HepG2 (cell line): Measurements from ENCODE around the gene TMTC2. TPM values are rescaled to one million over a fixed set of nuclear protein-coding genes. Genes with fewer than 3 reads are reported as not detected.

Experiments used
- ATAC-seq: fragments of 200-7000 bp; cut with Tn5 transposase; 3 replicates; pipeline ENCODE4 v1.9.1; 2020; ENCODE audit warnings: mild to moderate bottlenecking, moderate library complexity
- BruUV-seq: library from RNA; stranded (reverse); fragments of 400-500 nt; replicated peaks from 2 replicates; lab custom pipeline; 2021; lab: Mats Ljungman, UMichigan
- CTCF ChIA-PET: fragments of 300-600 bp; formaldehyde crosslinking; extraction: SDS; loops from one replicate; lab custom pipeline; 2021; ENCODE audit warnings: low total read pairs, inconsistent platforms, low intra/inter-chr PET ratio; lab: Yijun Ruan, JAX
- POLR2A ChIA-PET: fragments of 350-600 bp; sonication (Branson Sonifier 250); formaldehyde crosslinking; loops from one replicate; lab custom pipeline; 2020; ENCODE audit warnings: antibody characterized with exemption, inconsistent platforms; lab: Yijun Ruan, JAX
- DNase-seq: peaks from one replicate; pipeline ENCODE4 v3.0.0-alpha.2; 2015; ENCODE audit warnings: low spot score
- FAIRE-seq: peaks from 3 replicates; lab custom pipeline; 2011; peaks lifted over from hg19 to GRCh38; lab: Jason Lieb, UNC
- H2AFZ ChIP-seq: one replicate; pipeline ENCODE4 v1.6.1; 2011; ENCODE audit warnings: low read length, inconsistent platforms
- H3K27ac ChIP-seq: fragments of 300-600 bp; 3 replicates; pipeline ENCODE4 v1.8.0; 2011; ENCODE audit warnings: mixed run types, mild to moderate bottlenecking, mixed read lengths, low read length, inconsistent platforms; ENCODE audit not compliant: insufficient read depth; ENCODE audit errors: extremely low read length
- H3K27me3 ChIP-seq, 2 experiments: fragments of 200-600 bp in 1 of 2; 2 replicates in 1 of 2; 3 replicates in 1 of 2; pipeline versions ENCODE4 v1.6.0 to v1.8.0; 2011; ENCODE audit warnings: low read length in 2 of 2, mild to moderate bottlenecking in 2 of 2, moderate library complexity in 2 of 2, inconsistent platforms in 1 of 2; ENCODE audit not compliant: insufficient read depth in 2 of 2, control insufficient read depth in 1 of 2
- H3K36me3 ChIP-seq, 2 experiments: fragments of 200-600 bp in 1 of 2; replicated peaks in 1 of 2; 2 replicates in 1 of 2; 3 replicates in 1 of 2; pipeline versions ENCODE4 v1.5.1 to v1.8.0; 2011; ENCODE audit warnings: low read length in 2 of 2, inconsistent platforms in 1 of 2; ENCODE audit not compliant: insufficient read depth in 2 of 2, control insufficient read depth in 1 of 2
- H3K4me1 ChIP-seq: 2 replicates; pipeline ENCODE4 v1.5.1; 2012; ENCODE audit warnings: low read length, inconsistent platforms; ENCODE audit not compliant: insufficient read depth
- H3K4me2 ChIP-seq: 2 replicates; pipeline ENCODE4 v1.6.0; 2011; ENCODE audit warnings: low read depth, low read length, inconsistent platforms
- H3K4me3 ChIP-seq, 3 experiments: fragments of 200-600 bp in 1 of 3; sonication (generic), shearing (Covaris generic) in 1 of 3; replicated peaks in 1 of 3; 2 replicates each; pipeline ENCODE4 v1.5.1; 2011 to 2016; ENCODE audit warnings: low read length in 3 of 3, inconsistent platforms in 2 of 3, low read depth in 2 of 3, mild to moderate bottlenecking in 2 of 3, control low read depth in 1 of 3, mixed read lengths in 1 of 3; ENCODE audit not compliant: insufficient read depth in 1 of 3
- H3K79me2 ChIP-seq: one replicate; pipeline ENCODE4 v1.6.1; 2011; ENCODE audit warnings: low read length, inconsistent platforms; ENCODE audit not compliant: insufficient read depth
- H3K9ac ChIP-seq: 2 replicates; pipeline ENCODE4 v1.6.0; 2011; ENCODE audit warnings: mild to moderate bottlenecking, low read depth, low read length, inconsistent platforms; ENCODE audit not compliant: insufficient read depth
- H3K9me3 ChIP-seq: 2 replicates; pipeline ENCODE4 v1.5.1; 2012; ENCODE audit warnings: mild to moderate bottlenecking, low read length
- H4K20me1 ChIP-seq: 2 replicates; pipeline ENCODE4 v1.6.0; 2011; ENCODE audit warnings: inconsistent platforms, mild to moderate bottlenecking, low read length, moderate library complexity; ENCODE audit not compliant: insufficient read depth
- FOXK1 ChIP-seq: sonication (generic); formaldehyde crosslinking; IDR thresholded peaks from 2 replicates; pipeline ENCODE4 v1.4.0; 2020; ENCODE audit warnings: low read depth, missing genetic modification reagents, borderline replicate concordance
- JUNB ChIP-seq: sonication (generic); formaldehyde crosslinking; IDR thresholded peaks from 2 replicates; pipeline ENCODE4 v1.8.0; 2022; ENCODE audit warnings: missing genetic modification reagents, mild to moderate bottlenecking, borderline replicate concordance
- MLXIP ChIP-seq: sonication (generic); formaldehyde crosslinking; IDR thresholded peaks from 2 replicates; pipeline ENCODE4 v1.9.0; 2021; ENCODE audit warnings: missing genetic modification reagents, borderline replicate concordance
- MYNN ChIP-seq: sonication (generic); formaldehyde crosslinking; IDR thresholded peaks from 2 replicates; pipeline ENCODE4 v1.4.0; 2020; ENCODE audit warnings: mild to moderate bottlenecking, low read depth, missing genetic modification reagents
- PAWR ChIP-seq: sonication (generic); formaldehyde crosslinking; IDR thresholded peaks from 2 replicates; pipeline ENCODE4 v1.4.0; 2020; ENCODE audit warnings: missing genetic modification reagents, mild to moderate bottlenecking, borderline replicate concordance
- PBX3 ChIP-seq: sonication (generic); formaldehyde crosslinking; IDR thresholded peaks from 2 replicates; pipeline ENCODE4 v1.8.1; 2023; ENCODE audit warnings: missing genetic modification reagents, inconsistent platforms, borderline replicate concordance
- ZBTB14 ChIP-seq: sonication (generic); formaldehyde crosslinking; IDR thresholded peaks from 2 replicates; pipeline ENCODE4 v1.4.0; 2020; ENCODE audit warnings: missing genetic modification reagents
- ZFP36L2 ChIP-seq: sonication (generic); formaldehyde crosslinking; IDR thresholded peaks from 2 replicates; pipeline ENCODE4 v1.4.0; 2020; ENCODE audit warnings: missing genetic modification reagents
- ZNF292 ChIP-seq: sonication (generic); formaldehyde crosslinking; IDR thresholded peaks from 2 replicates; pipeline ENCODE4 v1.8.1; 2022; ENCODE audit warnings: mild to moderate bottlenecking, low read depth, missing genetic modification reagents, borderline replicate concordance
- ZNF337 ChIP-seq: sonication (generic); formaldehyde crosslinking; IDR thresholded peaks from 2 replicates; pipeline ENCODE4 v1.5.1; 2020; ENCODE audit warnings: missing genetic modification reagents, low read depth, mild to moderate bottlenecking, borderline replicate concordance
- ZNF484 ChIP-seq: sonication (generic); formaldehyde crosslinking; IDR thresholded peaks from 2 replicates; pipeline ENCODE4 v1.5.1; 2020; ENCODE audit warnings: mild to moderate bottlenecking, low read depth, missing genetic modification reagents, borderline replicate concordance
- ZNF598 ChIP-seq: sonication (generic); formaldehyde crosslinking; IDR thresholded peaks from 2 replicates; pipeline ENCODE4 v1.5.1; 2020; ENCODE audit warnings: mild to moderate bottlenecking, missing genetic modification reagents, borderline replicate concordance
- ZNF850 ChIP-seq: sonication (generic); formaldehyde crosslinking; conservative IDR thresholded peaks from 2 replicates; pipeline ENCODE4 v1.9.0; 2021; ENCODE audit warnings: mild to moderate bottlenecking, missing genetic modification reagents
- WGBS: methylation state at CpG from one replicate; pipeline ENCODE4 v1.1.6; 2017; ENCODE audit warnings: low lambda C conversion rate; 5-methylcytosine and 5-hydroxymethylcytosine counted together
- in situ Hi-C: cut with HindIII; loops from 2 replicates; pipeline ENCODE4 v1.10.0; 2017; ENCODE audit warnings: low pct_unique_long_range_greater_than_20kb; ENCODE audit not compliant: extremely low pct_ligation_motif_present
- intact Hi-C: fragments of 100-400 bp; cut with micrococcal nuclease; formaldehyde crosslinking; loops from one replicate; pipeline ENCODE4 v1.10.0; 2022; ENCODE audit not compliant: unreplicated experiment
- polyA plus RNA-seq, 8 experiments: library from polyadenylated mRNA; depleted of rRNA in 3 of 8; stranded (reverse) in 7 of 8; unstranded in 1 of 8; fragments of >200 nt; fragmentation: Illumina TruSeq in 4 of 8; extraction: Trizol in 4 of 8; gene quantifications; 2 replicates each; pipeline versions ENCODE4 v1.2.1 to v1.2.3, GENCODE V29; 2011 to 2016; ENCODE audit warnings: low read depth in 4 of 8, missing spikeins in 1 of 8, mixed read lengths in 1 of 8; ENCODE audit not compliant: insufficient read depth in 1 of 8
- total RNA-seq, 5 experiments: library from RNA; depleted of rRNA; stranded (reverse); fragments of >200 nt; fragmentation: Illumina TruSeq; extraction: Trizol; gene quantifications; 2 replicates each; pipeline ENCODE4 v1.2.3, GENCODE V29; 2016; ENCODE audit warnings: low read depth in 1 of 5
- TF ChIP-seq, protein P1 (sequence below): sonication (generic); formaldehyde crosslinking; IDR thresholded peaks from 2 replicates; pipeline ENCODE4 v1.5.1; 2020; ENCODE audit warnings: missing genetic modification reagents, mild to moderate bottlenecking, borderline replicate concordance

Gene TMTC2
- total and polyA plus RNA-seq, 2 of the 13 experiments (the other 11 are each of a cell fraction or from before 2014, with no cell fraction given): 0.55 to 0.63 TPM

DNA sequence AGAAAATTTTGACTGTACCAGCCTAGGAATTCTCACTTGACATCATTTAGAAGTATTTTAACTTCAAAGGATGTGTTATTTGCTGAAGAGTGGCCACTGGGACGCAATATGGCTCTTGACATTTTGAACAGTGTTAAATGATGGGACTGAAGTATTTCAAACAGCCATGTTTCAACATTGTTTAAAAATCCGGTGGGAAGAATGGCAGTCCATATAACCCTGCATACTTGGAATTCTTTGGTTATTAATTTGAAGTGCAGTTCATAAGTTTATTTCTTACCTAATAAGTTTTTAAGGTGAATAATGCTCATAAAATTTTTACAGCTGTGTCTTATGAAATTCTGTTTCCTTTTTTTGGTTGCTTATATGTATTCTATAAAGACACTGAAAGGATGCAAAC, 8.3 kb downstream of the TMTC2 start:
- WGBS: 20% methylated on average over 2 of the region's 2 CpGs

More for the DNA sequence above, 8.3 kb downstream of the TMTC2 start:
- POLR2A ChIA-PET: no interaction called here
- no peaks in the 10 kb centered on the region for H3K27me3 ChIP-seq
- in situ Hi-C loops: loop anchor here (25.0 kb wide), 1 partner anchor 1117 kb away; no protein-coding TSS in a partner anchor
- no peak for FAIRE-seq
- TF ChIP-seq ZNF850 (CRISPR knock-in tag) (no peak), ZNF598 (CRISPR knock-in tag) (no peak), JUNB (CRISPR knock-in tag) (no peak), MYNN (CRISPR knock-in tag) (no peak), ZNF292 (CRISPR knock-in tag) (no peak), ZNF484 (CRISPR knock-in tag) (no peak), PAWR (CRISPR knock-in tag) (no peak), ZFP36L2 (no peak), MLXIP (CRISPR knock-in tag) (no peak), FOXK1 (CRISPR knock-in tag) (no peak), ZBTB14 (CRISPR knock-in tag) (no peak), PBX3 (no peak), ZNF337 (no peak)
- TF ChIP-seq, protein P1, sequence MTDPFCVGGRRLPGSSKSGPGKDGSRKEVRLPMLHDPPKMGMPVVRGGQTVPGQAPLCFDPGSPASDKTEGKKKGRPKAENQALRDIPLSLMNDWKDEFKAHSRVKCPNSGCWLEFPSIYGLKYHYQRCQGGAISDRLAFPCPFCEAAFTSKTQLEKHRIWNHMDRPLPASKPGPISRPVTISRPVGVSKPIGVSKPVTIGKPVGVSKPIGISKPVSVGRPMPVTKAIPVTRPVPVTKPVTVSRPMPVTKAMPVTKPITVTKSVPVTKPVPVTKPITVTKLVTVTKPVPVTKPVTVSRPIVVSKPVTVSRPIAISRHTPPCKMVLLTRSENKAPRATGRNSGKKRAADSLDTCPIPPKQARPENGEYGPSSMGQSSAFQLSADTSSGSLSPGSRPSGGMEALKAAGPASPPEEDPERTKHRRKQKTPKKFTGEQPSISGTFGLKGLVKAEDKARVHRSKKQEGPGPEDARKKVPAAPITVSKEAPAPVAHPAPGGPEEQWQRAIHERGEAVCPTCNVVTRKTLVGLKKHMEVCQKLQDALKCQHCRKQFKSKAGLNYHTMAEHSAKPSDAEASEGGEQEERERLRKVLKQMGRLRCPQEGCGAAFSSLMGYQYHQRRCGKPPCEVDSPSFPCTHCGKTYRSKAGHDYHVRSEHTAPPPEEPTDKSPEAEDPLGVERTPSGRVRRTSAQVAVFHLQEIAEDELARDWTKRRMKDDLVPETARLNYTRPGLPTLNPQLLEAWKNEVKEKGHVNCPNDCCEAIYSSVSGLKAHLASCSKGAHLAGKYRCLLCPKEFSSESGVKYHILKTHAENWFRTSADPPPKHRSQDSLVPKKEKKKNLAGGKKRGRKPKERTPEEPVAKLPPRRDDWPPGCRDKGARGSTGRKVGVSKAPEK (CRISPR knock-in tag): no peak
- TF ChIP-seq, all 625 proteins: peak for 0
- no peak overlapping the region for H3K9ac ChIP-seq
- CTCF ChIA-PET: no interaction called here
- H3K4me2 ChIP-seq: no peak overlapping the region
- no peaks in the 10 kb centered on the region for H3K9me3 ChIP-seq
- no peak overlapping the region for H3K4me3 ChIP-seq
- no peaks in the 10 kb centered on the region for H4K20me1 ChIP-seq
- H3K36me3 ChIP-seq: no peaks in the 10 kb centered on the region
- no peak for DNase-seq
- intact Hi-C loops: no loop called here
- no peaks in the 10 kb centered on the region for H3K79me2 ChIP-seq
- no peak overlapping the region for H2AFZ ChIP-seq
- H3K4me1 ChIP-seq: no peaks in the 10 kb centered on the region
- no peak for ATAC-seq
- no peak overlapping the region for H3K27ac ChIP-seq
- BruUV-seq: no TSS peak
